Measurements from ENCODE around the gene MLLT6. TPM values are rescaled to one million over a fixed set of nuclear protein-coding genes. Genes with fewer than 3 reads are reported as not detected.

The MLLT6 gene
- 28.3 TPM for polyA plus RNA-seq (2013, experiment 1 of 2; ENCODE audit: insufficient read length)
- 30.6 TPM for polyA plus RNA-seq (2013, experiment 2 of 2; ENCODE audit: insufficient read length)

DNA sequence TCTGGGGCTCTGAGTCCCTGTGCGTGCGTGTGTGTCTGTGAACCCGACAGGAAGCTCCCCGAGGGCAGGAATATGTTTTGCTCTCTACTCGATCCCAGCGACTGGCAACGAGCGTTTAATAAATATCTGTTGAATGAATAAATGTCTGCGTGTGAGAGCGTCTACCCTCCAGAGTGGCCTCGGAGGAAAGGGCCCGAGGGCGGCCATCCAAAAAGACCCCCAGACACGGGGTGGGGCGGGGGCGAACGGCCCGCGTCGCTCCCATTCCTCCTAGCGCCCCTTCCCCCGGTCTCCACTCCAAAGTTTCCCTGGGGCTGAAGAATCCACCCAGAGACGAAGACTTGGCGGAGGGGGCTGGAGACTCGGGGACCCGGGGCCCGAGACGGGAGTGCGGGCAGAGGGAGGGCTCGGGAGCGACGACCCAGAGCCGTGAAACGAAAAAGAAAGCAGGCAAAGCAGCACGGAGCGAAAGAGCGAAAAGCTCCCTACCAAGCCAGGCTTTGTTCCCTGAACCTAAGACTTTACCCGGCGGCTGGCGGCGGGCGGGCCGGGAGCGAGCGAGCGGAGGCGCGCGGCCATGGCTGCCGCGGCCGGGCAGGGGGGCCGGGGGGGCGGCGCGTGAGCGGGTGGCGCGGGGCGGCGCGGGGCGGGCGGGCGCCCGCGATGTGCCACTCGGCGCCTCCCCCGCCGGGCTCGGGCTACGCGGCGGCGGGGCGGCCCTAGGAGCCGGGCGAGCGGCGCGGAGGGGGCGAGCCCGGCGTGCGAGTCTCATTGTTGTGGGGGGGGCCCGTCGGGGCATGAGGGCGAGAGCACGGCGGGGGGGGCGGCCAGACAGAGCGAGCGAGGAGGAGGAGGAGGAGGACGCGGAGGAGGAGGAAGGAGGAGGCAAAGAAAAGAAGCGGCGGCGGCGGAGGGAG lies at the start of gene MLLT6:
Gene MLLT6 (plus strand): TSS at position 668 of the 917 bp plus-strand sequence. CDS start 360 bp downstream, outside the sequence.
- peak; percentile 82 for DNase-seq

DNA sequence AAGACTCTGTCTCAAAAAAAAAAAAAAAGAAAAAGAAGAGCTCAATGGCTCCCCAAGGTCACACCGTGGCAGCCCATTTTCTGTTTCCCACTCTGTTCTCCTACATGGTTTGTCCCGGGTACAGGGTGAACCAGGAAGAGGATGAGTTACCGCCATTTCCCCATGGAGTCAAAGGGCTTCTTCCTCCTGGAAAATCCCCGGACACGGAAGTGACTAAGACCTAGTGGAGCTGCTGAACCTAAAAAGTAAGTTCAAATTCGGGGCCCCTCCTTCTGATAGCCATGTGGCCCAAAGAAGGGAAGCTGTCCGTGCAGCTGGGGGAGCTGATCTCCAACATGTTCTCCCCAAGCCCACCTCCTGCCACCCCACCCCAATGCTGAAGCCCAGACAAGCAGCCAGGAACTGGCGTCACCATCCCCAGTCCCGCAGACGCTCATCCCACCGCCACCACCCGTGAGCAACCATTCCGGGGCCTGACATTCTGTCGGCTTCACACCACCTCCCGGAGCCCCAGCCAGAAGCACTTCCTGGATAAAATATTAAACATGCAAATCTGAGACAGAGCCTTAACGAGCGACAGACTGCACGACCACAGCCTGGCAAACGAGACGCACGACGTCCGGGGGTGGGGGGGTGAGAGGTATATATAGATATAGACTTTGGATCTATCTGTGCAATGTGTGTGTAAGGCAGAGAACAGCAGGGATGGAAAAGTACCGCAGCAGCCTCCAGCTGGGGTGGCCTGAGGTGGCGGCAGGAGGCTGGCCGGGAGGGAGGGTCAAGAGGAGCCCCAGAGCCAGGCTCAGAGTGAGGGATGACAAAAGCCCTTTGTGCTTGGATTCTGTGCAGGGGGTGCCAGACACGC lies 47.9 kb upstream of the MLLT6 start:
- no peak for DNase-seq

DNA sequence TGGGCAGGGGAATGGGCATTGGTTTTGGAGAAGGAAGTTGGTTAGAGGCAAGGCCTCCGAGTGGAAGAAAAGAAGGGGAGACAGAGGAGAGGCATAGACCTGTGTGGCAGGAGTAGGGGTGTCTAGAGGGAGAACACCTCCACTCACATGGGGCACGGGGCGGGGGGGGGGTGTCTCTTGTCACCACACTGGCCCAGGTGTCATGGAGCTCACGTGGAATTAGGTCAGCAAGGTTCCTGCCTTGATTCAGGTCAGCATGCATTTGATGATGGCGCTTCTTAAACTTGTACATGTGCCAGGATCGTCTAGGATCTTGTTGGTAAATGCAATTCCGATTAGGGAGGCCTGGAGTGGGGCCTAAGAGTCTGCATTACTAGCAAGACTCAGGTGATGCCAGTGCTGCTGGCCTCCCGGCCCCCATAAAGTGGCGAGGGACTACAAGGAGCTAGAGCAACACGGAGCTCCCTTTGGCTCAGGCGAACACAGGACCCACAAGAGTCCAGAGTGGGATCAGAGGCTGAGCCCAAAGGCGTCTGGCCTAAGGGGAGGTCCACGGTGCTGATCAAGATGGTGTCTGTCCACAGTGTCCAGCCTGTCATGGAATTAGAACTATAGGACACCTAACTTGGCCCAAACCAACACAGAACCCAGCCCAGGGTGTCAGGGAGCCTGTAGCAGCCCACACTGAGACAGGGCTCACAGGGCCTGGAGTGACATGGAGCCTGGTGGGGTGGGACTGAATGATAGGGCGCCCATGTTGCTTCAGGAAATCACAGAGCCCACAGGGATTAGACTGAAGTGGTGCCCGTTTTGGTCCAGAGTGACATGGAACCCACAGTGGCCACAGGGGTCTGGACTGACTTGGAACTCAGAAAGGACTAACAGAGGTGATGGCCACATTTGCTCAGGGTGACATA lies 47.0 kb upstream of the MLLT6 start:
- no peak for DNase-seq

DNA sequence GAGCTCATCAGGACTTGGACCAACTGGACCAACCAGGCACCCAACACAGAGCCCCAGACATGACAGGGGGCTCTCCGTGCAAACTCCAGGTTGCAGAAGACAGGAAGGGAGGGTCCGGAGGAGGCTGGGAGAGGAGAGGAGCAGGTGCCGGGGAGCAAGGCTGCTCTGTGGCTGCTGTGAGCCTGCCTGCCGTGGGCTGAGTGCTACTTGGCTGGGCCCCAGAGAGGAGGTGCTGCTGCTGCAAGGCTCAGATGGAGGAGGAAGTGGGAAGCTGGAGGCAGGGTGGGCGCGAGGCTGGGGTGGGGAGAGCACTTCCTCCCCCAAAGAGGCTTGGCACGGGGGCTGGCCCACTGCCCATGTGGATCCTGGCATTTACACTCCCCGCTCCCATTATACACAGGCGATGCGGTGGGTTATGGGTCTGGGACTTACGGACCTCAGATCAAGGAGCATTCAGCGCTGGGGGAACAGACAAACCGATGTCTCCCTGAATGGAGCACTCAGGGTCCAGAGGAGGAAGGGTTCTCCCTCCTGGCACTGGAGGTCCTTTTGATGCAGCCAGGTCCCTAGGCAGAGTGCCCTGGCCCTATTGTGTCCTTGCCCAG lies 46.2 kb upstream of the MLLT6 start:
- DNase-seq, result no peak

DNA sequence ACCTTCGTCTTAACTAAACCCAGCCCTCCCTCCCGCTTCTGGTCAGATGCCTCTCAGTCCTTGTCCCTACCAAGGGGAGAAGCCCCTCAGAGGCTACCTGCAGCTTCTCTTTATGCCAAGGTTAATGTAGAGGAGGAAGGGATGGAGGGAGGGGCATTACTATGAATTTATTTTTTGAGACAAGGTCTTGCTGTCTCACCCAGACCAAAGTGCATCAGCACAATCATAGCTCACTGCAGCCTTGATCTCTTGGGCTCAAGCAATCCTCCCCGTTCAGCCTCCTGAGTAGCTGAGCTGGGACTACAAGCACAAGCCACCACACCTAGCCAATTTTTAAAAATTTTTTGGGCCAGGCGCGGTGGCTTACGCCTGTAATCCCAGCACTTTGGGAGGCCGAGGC lies 45.7 kb upstream of the MLLT6 start:
- no peak for DNase-seq

DNA sequence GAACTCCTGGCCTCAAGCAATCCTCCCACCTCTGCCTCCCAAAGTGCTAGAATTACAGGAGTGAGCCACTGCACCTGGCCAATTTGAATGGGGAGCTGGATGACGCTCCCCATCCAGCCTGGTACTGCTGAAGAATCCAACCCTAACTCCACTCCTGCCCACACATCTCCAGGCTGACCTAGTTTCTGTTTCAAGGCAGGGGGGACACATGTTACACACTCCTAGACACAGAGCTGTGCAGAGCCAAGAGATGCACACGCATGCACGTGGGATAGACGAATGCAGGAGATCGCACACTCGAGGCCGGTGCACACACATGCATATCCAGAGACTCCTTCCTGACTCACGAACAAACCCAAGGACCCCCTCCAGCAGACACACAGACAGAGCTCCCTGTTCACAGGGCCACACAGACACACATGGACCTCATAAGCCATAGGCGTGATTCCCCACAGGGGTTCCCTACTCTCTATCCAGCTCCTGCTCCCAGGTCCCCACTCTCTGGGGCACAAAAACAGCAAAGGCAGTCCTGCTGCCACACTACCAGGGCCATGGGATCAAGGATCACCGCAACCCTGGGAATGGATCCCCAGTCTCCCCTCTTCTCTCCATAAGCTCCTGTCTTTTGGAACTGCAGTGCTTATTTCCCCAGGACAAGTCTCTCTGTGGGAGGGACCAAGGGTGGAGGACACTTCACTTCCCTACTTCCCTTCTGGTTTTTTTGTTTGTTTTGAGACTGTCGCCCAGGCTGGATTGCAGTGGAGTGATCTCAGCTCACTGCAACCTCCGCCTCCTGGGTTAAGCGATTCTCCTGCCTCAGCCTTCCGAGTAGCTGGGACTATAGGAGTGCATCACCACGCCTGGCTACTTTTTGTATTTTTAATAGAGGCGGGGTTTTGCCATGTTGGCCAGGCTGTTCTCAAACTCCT lies 44.7 kb upstream of the MLLT6 start:
- peak; percentile 37 for DNase-seq

DNA sequence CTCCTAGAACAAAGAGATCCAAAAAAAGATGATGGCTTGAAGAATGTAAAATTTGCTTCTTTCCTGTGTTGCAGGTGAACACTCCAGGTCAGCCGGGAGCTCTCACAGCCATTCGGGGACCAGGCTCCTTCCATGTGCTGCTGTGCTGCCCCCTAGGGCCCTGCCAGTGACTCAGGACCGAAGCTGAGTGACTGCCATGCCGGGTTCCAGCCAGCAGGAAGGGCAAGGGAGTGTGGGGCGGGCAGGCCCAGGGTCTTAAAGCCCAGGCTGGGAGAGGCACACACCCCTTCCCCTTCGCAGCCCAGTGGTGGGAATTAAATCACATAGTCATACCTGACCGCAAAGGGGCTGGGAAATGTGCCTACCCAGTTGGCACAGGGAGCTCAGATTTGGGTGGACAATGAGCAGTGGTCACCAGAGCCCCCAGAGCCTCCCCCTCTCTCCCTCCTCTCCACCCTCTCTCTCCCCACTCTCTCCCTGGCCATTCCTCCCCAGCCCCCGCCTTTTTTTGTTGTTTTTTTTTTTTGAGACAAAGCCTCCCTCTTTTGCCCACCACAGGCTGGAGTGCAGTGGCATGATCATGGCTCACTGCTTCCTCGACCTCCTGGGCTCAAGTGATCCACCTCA lies 41.8 kb upstream of the MLLT6 start:
- DNase-seq, result peak; percentile 62

DNA sequence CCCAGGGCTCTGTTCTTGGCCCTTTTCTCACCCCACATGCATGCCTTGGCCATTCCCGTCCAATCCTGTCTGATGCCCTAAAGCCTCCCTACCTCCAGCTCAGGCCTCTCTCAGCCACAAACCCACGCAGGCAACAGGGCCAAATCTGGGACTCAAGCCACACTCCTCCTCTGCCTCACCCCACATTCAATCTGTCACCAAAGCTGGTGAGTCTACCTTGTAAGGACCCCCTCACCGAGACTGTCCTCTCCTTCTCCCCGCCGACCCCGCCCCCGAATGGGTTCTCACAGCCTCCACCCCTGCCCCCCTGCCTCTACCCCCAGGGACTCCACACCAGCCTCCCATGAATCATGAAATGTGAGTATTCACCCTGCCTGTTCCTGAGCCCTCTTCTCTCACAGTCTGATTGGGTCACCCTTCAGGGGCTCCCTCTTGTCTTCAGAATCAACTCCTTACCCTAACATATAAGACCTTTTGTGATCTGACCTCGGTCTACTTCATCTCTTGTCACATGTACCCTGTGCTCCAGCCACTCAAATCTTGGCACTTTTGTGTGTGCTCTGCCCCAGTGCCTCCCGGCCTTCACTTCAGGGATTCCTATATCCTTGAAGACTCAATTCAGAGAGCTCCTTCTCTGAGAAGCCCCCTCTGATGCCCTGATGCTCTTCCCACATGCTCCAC lies 41.0 kb upstream of the MLLT6 start:
- no peak for DNase-seq

DNA sequence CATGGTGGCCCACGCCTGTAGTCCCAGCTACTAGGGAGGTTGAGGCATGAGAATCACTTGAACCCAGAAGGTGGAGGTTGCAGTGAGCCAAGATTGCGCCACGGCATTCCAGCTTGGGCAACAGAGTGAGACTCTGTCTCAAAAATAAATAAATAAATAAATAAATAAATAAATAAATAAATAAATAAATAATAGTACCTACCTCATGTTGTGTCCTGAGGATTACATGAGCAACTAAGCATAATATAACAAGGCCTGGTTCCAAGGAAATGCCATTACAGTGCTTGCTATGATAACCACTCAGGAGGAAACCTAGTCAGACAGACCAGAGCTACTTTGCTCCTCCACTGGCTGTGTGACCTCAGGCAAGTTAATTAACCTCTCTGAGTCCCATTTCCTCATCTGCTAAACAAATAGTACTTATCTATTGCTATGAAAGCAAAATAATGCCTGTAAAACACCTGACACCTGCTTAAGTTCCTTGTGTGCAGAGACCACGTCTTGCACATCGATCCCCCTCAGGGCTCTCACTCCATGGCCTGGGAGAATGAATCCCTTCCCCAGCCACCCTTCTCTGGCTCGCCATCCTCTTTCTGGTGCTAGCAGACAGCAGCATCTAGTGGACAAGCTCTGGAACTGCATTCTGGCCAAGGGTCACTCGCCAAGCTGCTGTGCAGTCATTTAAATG lies 37.8 kb upstream of the MLLT6 start:
- DNase-seq, result peak; percentile 68

DNA sequence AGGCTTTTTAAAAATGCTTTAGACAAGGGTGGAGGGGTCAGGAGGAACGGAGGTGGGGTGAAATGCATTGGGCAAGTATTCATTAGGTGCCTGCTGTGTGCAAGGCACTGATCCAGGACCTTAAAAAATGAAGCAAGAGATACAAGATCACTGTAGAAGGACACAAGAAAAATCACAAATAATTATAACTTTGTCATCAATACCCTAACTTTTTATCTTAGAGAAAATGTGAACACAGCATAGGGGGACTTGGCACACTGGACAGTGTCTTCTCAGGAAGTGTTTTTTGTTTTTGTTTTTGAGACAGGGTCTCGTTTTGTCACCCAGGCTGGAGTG lies 37.3 kb upstream of the MLLT6 start:
- no peak for DNase-seq

DNA sequence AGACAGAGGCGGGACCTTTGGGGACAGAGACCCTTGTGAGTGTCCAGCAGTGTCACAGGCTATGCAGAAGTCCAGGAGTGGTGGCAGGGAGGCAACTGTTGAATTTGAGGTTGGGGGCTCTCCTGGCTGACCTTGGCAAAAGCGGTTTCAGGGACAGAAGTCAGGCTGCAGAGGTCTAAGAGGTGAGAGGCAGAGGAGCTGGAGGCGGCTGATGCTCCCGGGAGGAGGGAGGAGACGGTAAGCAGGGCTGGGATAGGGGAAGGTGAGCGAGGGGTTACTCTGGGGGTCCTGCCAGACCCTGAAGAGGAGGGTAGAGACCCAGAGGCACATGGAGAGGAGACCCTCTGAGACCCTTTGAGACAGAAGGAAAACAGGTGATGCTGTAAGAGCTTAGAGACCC lies 35.6 kb upstream of the MLLT6 start:
- no peak for DNase-seq

DNA sequence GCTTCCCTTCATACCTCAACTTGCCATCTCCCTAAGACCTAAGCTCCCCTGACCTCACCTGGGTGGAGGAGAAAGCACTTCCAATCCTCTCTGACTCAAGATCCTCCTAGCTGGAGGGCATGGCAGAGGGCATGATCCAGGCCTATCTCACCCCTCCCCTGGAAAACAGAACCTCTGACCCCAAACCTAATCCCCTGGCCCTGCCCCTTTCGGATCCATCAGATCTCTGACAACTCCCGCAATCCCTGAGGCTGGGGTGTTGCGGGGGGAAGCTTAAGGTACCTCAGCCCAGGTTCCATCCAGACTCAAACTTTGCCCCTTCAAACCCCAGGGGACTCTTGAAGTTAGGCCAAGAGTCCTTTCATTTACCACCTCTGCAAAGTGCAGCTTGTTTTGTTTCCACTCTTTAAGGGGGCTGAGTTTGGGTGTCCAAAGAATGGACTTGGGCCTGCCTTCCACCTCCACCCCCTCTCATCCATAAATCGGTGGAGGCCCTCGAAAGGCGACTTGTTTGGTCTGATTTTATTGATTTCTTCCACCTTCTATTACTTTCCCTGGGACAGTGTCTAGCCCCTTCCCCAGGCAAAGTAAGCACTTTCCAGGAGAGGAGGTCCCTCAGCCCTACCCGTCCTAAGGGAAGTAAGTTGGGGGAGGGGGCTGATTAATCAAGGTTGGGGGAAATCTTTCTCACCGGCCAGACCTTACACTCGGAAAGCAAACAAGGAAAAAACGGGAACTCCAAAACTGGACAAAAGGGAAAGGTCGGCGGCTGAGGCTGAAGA lies 32.9 kb upstream of the MLLT6 start:
- DNase-seq, result no peak

DNA sequence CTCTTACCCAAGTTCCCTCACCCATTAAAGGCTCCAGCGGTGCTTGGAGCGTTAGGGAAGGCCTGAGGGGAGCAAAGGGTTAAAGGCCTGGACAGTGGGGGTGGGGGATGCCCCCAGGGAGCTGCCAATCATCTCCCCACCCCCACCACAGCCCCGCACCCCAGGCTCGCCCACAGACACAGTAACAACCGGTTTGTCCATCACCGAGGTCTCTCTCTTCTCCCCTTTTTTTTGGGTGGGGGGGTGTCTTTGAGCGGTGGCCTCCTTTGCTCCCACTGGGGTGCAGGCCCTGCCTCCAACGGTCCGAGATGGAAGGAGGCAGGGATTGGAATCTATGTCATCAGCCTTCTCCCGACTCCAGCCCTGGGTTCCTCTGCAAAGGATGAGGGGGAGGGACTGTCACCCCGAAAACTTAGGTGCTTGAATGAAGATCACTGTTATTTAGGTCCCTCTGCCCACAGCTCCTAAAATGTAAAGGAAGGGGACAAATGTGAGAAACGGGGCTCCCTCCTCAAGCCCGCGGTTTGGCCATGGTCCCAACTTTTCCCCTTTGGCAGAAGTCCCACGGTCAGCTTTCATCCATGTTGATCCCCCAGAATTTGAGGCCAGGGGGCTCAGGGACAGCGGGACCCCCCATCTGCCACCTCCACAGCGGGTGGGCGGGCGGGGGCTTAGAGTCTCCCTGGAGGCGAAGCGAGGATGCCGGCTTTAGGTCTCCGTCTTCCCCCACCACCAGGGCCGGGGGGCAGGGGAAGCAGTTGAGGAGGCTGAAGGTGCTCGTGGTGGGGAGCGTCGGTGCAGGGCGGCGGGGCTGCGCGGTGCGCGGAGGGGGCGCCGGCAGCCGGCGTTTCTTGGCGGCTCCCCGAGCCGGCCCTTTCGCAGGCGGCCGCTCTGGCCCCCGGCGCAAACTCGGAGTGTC lies 32.0 kb upstream of the MLLT6 start:
- DNase-seq, result no peak

DNA sequence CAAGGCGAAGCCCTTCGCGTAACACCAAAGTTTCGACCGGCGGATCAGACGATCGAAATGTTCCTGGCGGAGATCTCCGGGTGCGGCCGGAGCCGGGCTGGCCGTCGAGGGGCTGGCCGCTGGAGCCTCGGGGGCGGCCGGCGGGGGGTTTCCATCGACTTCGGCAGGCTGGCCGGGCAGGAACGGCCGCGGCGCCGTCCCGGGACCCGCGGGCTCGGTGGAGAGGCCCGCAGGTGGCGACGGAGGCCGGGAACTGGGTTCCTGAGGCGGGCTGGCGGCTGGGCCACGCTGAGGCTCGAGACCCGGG lies 31.4 kb upstream of the MLLT6 start:
- no peak for DNase-seq

DNA sequence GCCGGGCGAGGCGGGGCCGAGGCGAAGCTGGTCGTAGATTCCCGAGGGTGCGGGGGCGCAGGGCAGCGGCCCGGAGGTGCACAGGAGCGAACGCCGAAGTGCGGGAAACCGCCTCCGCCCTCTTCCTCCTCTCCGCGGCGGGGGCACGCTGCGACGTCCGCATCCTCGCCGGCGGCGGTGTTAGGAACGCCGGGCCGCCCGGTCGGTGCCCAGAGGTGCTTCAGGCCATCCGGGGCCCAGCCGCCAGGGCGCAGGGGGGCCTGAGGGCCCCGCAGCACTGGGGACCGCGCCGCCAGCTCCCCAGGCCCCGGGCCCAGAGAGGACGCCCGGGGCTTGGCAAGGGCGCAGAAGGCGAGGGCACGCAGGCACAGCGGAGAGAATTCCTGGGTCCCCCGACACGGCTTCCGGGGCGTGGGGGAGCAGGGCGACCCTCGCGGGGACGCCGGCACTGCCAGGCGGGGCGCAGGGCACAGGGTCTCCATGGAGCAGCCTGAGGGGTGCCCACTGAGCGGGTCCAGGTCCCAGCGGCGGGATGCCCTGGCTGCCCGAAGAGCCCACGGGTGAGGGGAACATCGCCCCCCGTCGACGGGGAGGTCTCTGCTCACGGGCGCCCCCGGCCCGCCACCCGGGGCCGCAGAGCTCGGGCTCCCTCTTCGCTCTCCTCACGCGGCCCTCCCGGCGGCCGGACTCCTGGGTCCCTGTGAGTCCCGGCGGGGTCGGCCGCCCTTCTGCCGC lies 30.9 kb upstream of the MLLT6 start:
- no peak for DNase-seq

Data from fibroblast of skin of back (primary cell).